Fibroblast of mammary gland (primary cell): ENCODE data around the gene TSPAN14.
"Not testable (repeated sequence)": the region's sequence is repeated elsewhere in the genome, so short reads cannot be mapped to it uniquely, and the experiment has no call there.

Source experiments
- DNase-seq: peaks from one replicate; pipeline ENCODE4 v3.0.0-alpha.2; 2010; ENCODE audit warnings: low read depth
- H3K4me3 ChIP-seq: 2 replicates; pipeline ENCODE4 v1.5.1; 2011; ENCODE audit warnings: low read depth, mild to moderate bottlenecking, low read length, moderate library complexity; ENCODE audit not compliant: control insufficient read depth
- TF ChIP-seq, protein P1 (sequence below): conservative IDR thresholded peaks from 2 replicates; pipeline ENCODE4 v1.5.1; 2011; ENCODE audit warnings: low read depth, low read length, inconsistent platforms; ENCODE audit not compliant: control insufficient read depth, insufficient read depth

TSPAN14 gene

DNA sequence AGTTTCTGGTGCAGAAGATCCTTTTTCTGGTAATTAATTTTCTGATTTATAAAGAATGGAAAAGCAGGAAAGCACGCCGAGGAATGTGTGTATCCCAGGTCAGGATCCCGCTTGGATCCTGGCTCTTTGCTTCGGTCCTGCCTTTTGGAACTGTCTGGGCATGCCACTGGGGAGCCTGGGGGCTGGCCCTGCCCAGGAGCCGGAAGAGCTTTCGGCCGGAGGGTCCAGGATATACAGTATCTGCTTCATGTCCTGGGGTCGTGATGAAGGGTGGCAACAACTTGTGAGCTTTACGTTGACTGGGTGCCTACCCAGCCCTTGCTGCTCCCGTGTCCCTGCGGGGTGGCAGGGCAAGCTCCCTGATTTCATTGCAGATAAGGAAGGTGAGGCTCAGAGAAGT lies 86.0 kb downstream of the TSPAN14 start:
- DNase-seq, result no peak
- no peak overlapping the region for H3K4me3 ChIP-seq
- TF ChIP-seq, protein P1, sequence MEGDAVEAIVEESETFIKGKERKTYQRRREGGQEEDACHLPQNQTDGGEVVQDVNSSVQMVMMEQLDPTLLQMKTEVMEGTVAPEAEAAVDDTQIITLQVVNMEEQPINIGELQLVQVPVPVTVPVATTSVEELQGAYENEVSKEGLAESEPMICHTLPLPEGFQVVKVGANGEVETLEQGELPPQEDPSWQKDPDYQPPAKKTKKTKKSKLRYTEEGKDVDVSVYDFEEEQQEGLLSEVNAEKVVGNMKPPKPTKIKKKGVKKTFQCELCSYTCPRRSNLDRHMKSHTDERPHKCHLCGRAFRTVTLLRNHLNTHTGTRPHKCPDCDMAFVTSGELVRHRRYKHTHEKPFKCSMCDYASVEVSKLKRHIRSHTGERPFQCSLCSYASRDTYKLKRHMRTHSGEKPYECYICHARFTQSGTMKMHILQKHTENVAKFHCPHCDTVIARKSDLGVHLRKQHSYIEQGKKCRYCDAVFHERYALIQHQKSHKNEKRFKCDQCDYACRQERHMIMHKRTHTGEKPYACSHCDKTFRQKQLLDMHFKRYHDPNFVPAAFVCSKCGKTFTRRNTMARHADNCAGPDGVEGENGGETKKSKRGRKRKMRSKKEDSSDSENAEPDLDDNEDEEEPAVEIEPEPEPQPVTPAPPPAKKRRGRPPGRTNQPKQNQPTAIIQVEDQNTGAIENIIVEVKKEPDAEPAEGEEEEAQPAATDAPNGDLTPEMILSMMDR, result no peak

DNA sequence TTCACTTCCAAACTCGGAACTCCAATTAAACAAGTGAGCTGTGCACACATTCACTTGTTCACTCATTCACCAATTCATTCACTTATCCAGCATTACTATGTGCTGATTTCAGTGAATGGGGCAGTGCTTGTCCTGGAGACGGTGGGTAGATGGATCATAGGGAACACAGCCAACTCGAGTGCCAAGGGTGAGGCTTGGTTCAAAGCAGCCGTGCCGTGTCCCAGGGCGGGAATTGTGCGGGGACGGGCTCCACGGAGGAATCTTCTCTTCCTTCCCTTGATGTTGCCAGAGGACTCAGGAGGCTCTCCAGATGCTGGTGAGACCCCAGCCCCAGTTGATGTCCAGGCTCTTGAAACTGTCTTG lies 86.5 kb downstream of the TSPAN14 start:
- TF ChIP-seq, protein P1, result no peak
- H3K4me3 ChIP-seq, result no peak overlapping the region

DNA sequence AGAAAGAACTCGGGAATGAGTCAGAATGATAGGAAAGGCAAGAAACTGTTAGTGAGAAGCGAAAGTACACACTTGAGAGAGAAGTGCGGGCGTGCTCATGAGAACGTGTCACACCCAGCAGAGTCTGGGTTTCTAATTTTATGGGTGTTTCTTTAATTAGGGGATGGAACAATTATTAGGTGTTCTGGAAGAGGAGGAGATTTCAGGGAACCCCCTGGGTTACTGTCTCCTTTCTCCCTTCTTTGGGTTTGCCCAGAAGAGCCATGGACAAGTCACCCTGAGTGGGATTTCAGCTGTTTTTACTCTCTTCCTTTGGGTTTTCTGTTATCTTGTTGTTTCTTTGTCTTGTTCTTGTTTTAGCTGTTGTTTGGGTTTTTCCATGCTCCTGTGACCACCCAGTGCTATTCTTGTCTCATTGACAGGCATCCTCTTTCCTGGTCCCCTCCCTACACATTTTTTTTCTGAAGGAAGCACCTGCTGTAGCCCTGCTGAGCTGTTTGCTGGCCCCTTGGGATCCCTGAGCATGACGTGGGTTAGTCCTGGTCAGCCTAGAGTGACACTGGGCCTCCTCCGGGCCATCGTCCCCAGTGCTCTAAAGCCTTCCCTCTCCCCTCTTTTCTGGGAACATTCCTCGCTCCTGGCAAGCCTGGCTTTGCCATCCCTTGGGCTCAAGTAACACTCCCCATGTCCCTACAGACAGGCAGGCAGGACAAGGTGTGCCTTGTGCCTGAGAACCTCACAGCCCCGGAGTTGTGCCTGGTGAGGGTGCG lies 87.1 kb downstream of the TSPAN14 start:
- H3K4me3 ChIP-seq, result no peak overlapping the region
- DNase-seq, result no peak
- TF ChIP-seq, protein P1, result no peak

More for the DNA sequence above, 86.5 kb downstream of the TSPAN14 start:
- no peak for DNase-seq

DNA sequence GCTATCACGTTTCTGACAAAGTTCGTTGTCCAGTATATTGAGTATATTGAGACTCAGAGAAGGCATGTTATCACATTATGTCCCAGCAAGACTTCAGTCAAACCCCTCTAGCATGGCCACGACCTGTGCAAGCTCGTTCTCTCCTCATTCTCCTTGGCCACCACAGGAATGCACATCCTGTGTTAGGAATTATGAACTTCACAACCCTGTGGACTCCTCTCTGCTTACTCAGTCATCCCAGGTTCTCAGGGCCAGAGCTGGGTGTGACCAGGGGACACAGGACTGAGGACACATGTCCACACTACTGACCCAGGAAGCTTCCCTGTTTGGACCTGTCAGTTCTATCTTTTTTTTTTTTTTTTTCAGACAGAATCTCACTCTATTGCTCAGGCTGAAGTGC lies 87.9 kb downstream of the TSPAN14 start:
- TF ChIP-seq, protein P1, result no peak
- DNase-seq, result no peak
- H3K4me3 ChIP-seq, result no peak overlapping the region

DNA sequence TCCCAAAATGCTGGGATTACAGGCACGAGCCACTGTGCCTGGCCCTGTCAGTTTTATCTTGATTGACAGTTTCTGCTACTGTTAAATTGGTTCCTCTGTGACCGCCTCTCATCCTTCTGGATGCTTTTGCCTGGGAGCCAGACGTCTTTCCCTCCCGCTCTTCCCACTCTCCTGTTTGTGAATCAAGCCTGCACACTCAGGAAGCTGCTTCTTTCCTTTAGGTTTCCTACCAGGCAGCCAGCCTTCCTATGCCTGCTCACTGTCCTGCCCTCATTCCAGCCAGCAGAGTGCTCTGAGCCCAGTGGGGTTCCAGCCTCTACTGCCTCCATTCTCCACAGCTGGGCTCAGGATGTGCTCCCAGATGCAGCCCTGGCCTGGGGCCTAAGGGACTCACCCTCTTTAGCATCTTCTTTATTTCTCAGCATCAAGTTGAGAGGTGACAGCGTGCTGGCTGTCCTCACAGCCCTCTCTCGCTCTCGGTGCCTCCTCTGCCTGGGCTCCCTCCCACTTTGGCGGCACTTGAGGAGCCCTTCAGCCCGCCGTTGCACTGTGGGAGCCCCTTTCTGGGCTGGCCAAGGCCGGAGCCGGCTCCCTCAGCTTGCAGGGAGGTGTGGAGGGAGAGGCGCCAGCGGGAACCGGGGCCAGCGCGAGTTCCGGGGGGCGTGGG lies 88.7 kb downstream of the TSPAN14 start:
- TF ChIP-seq, protein P1, result no peak
- no peak overlapping the region for H3K4me3 ChIP-seq
- DNase-seq, result no peak

DNA sequence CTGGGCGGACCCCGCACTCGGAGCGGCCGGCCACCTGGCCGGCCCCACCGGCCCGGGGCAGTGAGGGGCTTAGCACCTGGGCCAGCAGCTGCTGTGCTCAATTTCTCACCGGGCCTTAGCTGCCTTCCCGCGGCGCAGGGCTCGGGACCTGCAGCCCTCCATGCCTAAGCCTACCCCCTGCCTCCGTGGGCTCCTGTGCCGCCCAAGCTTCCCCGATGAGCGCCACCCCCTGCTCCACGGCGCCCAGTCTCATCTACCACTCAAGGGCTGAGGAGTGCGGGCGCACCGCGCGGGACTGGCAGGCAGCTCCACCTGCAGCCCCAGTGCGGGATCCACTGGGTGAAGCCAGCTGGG lies 89.2 kb downstream of the TSPAN14 start:
- not testable (repeated sequence) for DNase-seq, H3K4me3 ChIP-seq

DNA sequence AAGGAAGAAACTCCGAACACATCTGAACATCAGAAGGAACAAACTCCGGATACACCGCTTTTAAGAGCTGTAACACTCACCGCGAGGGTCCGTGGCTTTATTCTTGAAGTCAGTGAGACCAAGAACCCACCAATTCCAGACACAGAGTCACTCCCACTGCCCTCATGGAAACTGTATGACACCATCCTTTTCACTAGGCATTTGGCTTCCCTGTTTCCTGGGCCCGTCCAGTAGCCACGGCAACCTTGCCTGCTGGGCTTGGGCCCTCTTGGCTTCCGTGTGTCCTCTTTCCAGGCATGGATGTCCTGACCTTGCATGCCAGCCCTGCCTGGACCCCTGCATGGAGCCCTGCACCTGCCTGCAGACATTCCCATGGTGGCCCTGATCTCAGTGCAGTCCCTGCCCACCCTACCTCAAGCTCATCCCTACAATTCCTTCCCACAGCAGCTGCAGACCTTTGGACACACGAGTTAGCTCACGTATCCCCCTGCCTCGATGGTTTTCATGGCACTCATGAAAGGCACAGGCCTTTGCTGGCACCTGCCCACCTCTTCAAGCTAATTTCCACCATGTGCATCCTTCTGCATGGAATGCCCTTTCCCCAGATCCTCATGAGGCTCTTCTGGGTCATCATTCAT lies 90.3 kb downstream of the TSPAN14 start:
- H3K4me3 ChIP-seq, result no peak overlapping the region
- TF ChIP-seq, protein P1, result no peak
- no peak for DNase-seq
